GM18519 (cell line): ENCODE results near the gene GARNL3.

Experiments
- ATAC-seq: cut with Tn5 transposase; IDR thresholded peaks from one replicate; pipeline ENCODE4 v1.9.1; 2021; ENCODE audit warnings: mild to moderate bottlenecking, moderate library complexity; ENCODE audit not compliant: unreplicated experiment, low FRiP score

Gene GARNL3

DNA sequence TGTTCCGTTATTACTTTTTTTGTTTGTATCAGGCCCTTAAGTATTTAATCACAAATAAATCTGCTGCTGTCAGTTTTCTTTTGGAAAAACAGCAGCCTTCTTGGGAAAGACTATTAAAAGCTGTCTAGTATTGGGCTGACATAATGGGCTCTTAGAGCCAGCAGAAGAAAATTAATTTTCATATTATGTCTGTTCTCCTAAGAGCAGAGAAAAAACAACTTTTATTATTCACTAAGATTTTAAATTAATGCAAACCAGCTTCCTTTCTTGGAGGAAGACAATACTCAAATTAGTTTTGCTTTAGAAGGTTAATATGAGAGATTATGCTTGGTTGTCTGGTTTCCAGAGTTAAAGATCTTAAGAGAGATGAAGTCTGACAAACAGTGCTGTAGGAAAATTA, 30.6 kb upstream of the GARNL3 start:
- no peak for ATAC-seq

DNA sequence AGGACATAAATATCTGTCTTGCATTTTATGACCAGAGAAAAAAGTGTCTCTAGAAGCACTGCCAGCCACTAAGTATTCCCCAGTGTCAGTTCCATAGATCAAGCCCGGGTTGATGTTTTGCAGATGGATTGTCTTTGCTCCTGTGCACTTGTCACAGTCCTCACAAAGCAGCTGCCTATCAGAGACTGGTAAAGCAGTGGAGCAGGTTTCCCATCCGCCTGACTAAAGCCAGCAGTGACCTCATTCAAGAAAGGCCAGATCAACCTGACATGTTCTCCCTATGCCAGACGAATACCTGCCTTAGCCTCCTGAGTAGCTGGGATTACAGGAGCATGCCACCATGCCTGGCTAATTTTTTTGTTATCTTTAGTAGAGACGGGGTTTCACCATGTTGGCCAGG, 26.8 kb upstream of the GARNL3 start:
- no peak for ATAC-seq

DNA sequence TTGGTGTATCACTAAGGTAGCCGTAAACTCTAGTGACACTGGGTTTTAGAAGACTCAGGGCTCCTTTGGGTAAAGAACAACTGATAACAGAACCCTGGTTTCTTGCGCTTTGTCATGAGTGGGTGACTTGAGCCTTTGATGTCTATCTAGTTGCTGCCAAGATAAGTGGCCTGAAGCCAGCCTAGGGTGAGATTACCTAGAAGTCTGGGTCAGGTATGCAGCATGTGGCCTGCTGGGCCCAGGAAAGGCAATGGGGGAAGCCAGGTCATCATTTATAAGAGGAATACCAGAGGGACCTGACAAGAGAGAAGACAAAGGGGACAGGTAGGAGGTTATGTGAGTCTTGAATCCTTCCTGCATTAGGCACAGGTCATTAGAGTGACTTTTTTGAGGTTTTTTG, 23.2 kb upstream of the GARNL3 start:
- no peak for ATAC-seq

DNA sequence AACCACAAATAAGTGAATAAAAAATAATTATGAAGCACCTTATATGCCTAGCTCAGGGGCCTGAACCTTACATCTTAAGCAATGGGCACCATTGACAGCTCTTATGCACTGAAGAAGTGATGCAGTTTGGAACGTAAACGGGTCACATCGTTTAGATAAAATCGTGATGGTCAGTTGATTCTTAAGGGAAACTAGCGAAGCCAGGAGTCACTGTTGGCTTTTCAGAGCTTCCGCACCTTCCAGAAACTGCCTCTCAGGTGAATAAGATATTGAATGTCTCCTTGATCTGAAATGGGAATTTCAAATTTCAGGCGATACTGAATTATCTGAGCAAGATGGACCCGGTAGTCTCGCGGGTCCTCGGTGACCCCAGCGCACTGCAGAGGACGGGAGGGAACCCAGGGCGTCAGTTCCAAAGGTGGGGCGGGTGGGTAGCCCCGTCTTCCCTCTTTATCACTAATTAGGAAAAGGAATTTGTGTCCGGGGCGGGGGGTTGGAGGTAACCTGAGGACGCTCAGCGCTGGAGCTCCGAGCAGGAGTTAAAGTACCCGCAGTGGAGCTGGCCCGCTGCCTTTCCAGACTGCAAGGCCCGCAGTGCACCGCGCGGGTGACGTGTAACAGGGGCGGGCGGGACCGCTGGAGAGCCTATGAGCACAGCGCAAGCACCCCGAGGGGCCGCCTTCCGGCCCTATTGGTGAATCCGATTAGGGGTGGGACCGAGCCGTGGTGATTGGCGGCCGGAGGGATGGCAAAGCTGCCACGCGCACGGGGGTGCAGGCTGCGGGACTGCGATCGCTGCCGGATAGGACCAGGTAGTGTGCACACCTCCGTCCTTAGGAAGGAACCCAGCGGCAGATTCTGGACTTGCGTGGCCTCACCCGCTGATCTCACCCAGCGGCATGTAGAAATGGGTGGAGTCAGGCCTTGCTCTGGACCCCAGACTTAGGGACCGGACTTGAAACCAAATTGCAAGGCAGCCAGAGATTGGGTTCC, 19.7 kb upstream of the GARNL3 start:
- ATAC-seq: peak; percentile 95

DNA sequence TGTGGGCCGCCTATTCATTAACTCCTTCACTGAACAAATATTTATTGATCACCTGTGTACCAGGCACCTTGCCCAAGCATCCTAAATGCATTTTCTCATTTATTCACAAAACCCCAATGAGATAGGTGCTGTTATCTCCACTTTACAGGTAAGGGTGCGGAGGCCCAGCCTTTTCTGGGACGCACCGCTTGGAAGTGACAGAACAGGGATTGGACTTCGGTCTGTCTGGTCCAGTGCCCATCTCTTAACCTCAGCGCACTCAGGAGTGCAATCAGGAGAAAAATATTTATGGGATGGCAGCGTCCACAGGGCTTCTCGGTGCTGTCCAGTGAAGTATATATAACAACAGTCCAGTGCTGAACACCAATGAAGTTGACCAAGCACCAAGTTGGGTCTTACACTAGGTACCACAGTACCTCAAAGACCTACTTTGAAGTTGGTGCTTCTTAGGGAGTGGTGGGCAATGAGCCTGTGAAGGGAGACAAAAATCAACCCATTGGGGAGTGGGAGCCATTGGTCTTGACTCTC, 18.9 kb upstream of the GARNL3 start:
- no peak for ATAC-seq

DNA sequence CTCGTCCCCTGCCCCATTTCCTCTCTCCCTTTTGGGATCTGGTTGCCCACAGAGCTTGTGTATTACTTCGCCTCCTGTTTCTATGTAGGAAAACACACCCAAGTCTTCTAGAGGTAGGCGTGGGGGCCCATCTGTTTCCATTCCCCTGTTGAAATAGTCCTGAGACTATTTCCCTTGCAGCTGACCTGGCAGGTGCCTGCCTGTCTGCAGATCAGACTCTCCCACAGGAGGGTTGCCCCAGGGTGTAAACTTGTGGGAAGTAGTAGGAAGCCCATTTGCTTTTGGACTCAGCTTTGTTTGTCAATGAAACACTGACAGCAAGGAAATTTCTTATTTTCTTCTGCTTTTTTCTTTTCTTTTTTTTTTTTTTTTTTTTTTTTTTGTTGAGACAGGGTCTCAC, 16.3 kb upstream of the GARNL3 start:
- no peak for ATAC-seq

DNA sequence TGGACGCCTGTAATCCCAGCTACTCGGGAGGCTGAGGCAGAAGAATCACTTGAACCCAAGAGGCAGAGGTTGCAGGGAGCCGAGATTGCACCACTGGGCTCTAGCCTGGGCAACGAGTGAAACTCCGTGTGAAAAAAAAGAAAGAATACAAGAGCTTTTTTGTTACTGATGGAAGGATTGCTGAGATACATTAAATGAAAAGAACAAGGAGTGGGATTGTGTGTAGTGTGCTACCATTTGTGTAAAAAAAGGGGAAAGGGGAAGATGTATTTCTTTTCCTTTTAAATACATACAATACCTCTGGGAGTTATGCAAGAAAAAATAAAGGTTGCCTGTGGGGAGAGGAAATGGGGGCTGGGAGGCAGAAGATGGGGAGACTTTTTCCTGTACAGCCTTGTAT, 14.7 kb upstream of the GARNL3 start:
- ATAC-seq: no peak

DNA sequence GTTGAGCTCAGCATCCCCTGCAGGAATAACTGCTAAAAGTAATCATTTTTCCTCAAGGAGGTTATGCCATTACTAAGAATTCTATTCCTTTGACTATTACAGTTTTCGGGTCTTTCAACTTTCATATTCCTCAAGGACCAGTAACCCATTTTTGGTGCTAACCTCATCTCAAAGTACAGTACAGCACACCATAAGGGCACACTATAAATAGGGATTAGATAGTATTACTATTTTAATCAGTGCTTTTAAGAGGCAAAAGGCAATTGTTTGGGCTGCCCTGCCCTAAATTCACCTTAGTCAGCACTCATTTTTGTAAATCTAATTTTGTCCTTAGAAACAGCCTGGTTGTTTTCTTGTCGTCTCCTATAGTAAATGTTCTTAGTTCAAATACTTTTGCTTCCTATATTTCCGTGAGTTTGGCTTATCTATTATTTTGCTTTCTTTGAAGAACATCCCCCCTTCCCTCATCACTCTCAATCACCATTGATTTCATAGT, 13.6 kb upstream of the GARNL3 start:
- ATAC-seq: no peak

DNA sequence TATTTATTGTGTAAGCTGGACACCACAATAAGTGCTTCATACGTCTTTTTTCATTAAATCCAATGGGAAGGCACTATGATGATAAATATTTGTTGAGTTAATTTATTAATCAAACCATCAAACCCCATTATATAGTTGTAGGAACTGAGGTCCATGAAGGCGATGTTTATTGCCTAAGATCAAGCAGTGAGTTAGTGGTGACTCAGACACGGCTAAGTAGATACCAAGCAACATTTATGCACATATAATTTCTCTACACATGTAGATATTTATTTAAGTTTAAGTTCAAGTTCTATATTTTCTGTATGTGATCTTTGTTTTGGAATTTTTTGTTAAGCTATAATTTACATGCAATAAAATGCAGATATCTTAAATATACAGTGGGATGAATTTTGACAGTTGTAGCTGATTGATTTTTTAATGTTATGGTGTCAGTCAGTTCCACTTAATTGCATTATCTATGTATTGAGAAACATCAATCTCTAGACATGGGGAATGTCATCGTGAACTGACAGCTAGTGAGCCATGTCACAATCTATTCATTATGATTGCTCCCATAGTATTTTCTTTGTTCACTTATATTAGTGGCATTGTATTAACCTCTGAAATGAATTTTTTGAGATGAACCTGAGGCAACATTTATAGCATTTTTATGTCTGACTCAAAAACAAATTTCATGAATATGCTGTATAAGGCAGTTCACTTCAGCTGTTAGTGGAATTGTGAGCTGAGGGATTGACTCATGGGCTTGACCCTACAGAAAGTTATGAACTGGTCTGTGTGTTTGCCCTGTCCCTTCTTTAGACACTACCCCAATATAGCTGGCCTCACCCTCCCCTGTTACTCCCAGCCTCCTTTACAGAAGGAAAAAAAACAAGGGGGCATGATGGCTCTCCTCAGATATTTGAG, 11.9 kb upstream of the GARNL3 start:
- no peak for ATAC-seq

DNA sequence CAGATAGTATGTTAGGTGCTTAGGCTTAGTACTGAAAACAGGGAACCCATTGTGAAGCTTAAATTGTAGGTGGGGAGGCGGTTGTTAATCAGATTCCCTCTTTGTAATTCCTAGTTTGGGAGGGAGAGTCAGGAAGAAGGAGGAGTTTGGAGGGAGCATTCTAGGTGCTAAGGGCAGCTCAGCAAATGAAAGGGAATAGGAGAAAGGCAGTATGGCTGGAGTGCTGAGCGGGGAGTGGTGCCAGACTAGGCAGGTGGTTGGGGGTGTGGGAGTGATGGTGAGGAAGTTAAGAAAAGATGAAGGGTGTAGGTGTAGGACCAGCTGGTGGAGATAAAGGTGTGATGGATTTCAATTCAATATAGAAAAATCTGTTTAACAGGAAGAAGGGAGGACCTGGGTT, 11.1 kb upstream of the GARNL3 start:
- ATAC-seq: no peak

DNA sequence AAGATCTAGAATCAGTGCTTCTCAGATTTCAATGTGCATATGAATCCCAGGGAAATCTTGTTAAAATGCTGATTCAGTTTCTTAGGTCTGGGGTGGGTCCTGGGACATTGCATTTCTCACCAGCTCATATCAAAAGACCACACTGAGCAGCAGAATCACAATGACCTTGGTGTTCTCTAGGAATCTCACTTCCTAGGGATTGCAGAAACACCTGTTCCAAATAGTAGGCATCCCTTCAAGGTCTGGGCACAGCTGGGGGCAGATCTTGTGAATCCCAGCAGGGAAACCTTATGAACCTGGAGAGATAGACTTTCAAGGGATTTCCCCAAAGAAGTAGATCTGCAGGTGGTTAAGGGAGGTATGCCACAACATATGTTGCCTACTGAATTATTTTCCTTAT, 8.9 kb upstream of the GARNL3 start:
- ATAC-seq: no peak

DNA sequence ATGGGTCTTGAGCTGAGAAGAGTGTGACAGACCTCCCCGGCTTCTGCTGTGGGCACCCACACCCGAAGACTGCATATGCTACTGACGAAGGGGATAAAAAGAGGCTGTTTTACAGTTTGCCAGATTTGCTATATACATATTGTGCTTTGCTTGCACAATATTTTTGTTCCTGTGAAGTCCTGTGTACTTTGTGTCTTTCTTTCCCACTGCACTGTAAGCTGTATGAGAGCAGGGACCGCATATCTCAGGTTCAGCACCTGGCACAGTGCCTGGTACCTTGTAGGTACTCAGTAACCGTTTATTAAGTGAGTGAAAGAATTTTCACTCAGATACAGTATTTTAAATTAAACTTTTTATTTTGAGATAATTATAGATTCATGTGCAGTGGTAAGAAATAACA, 8.2 kb upstream of the GARNL3 start:
- ATAC-seq: no peak

DNA sequence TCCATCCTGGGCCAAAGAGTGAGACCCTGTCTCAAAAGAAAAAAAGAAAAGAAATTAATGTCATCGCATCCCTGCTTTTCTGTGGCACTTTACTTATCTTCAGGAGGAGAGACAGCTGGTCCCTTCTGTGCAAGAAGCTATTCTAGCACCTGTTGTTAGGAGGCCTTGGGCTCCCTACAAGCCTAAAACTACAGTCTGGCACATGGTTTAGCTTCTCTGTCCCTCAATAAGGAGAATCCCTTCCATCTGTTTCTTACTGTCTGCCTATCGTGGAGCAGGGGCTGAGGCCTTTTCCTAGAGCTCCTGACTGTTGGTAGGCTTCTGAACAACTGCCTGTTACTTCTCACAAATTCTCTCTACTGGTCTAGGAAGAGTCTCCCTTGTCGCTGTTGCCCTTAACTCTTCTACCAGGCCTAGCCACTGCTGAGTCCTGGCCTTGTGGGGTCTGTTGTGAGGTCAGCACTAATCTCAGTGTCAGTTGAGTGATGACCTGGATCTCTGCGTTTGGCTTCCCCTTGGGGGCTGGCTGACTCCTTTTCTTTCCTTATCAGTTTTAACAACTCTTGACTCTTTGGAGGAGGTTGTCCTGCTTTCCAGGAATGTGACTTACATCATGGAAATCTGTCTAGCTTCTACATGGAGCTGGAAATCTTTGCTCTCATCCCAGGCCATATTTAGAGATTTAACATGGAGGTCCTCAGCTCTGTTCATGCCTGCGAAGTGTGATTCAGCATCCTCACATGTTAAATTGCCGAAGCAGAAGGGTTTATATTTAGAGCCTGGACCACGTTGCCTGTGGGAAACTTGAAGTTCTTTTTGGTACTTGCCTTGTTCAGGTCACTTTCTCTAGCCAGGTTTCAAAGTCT, 5.7 kb upstream of the GARNL3 start:
- no peak for ATAC-seq

DNA sequence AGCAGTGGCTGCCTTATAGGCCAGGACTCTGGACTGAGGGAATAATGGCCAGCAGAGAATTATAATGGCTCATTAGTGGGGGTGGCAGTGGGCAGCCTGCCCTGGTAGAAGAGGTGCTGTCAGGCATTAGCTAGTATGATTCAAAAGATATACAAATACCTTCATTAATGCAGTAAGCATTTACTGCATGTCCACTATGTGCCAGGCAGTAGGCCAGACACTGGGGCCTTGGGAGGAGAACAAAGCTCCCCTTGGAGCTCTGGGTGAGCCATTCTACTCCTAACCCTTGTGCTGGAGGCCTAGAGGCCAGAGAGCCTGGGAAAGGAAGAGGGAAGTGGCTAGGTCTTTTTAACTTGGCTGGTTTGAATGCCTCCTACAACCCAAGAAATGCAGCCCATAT, 2.0 kb upstream of the GARNL3 start:
- ATAC-seq: no peak

DNA sequence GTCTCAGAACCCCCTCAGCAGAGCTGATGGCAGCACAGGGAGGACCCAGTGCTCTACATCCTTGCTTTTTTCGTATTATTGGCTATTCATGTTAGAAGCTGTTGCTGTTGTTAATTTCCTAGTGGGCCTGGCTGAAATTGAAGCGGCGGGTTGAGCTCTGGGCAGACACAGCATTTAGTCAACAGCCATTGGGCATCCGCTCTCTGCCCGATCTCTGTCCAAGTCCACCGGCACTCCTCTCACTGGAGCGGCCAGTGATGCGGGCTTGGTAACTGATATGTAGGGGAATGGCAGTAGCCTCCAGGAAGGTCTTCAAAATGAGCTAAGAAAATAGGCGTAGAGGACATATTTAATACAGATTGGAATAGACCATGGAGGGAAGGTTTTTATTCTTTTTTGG, 1.3 kb upstream of the GARNL3 start:
- ATAC-seq: no peak

DNA sequence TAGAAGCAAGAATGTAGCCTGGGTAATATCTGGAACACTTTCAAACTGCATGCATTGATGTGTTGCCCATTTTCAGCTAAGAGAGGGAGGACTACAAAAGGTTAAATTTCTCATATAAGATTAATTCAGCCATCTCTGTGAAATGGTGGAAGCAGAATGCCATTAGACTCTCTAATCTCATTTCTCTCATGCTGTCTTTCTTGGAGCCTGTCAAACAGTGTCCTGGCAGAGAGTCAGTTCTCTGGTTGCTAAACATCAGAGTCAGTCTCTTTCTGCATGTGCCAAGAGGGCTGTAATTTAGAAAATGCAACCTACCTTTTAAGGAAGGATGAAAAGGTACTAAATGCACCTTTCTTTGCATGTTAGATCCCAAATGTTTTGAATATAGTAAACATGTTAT, 910 bp upstream of the GARNL3 start:
- ATAC-seq: no peak

DNA sequence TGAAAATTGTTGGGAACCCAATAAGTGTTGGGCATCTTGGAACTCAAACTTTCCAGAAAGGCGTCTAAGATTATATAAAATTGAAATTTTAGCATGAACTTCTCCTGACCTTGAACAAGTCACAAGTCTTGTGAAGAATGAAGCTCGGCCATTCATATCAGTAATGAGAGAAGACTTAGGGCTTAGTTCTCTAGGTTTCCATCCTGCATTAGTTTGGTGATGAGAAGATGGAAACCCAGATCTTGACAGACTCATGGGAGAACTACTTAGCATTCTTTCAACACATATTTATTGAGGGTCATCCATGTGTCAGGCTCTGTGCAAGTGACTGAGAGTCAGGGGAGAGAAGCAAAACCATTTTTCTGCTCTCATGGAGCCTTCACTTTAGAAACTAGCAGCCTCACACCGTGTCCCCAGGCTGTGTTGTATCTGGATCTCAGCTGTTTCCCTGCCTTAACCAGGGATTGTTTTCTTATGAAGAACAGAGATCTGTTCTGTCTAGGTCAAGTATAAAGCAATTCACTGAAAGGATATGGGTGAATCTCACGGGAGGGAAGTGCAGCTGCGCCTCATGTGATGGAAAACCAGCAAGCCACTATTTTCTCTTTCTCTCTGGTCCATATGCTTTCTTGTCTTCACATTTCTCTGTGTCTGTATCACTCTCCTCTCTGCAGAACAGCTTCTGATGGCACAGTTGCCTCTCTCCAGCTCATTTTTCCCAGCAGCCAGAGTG, 3.4 kb downstream of the GARNL3 start:
- no peak for ATAC-seq

DNA sequence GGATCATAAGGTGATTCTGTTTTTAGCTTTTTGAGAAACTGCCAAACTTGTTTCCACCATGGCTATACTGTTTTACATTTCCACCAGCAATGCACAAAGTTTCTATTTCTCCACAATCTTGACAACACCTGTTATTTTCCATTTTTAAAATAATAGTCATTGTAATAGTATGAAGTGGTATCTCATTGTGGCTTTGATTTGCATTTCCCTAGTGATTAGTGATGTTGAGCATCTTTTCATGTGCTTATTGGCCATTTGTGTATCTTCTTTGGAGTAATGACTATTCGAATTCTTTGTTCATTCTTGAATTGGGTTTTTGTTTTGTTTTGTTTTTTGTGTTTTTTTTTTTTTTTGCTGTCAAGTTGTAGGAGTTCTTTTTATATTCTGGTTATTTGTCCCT, 4.9 kb downstream of the GARNL3 start:
- ATAC-seq: no peak

DNA sequence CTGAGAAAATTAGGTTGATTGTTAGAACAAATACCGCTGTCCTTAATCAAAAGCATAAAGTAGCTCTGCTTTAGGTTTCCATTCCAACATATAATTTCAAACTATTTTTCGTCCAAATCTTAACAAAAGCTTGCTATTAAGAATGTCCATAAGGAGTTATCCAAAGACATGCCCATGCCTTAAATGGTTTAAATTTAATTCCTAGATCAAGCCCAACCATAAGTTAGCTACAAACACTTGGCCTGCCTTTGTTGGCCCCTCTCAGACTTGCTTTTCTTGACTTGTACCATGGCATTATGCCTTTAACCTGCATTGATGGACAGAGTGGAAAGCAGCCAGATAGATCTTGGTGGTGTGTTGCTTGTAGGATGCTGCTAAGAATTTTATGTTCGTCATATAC, 8.8 kb downstream of the GARNL3 start:
- no peak for ATAC-seq
